GM12878 (cell line): ENCODE data around the gene FKBP4. TPM values are rescaled to one million over a fixed set of nuclear protein-coding genes. Genes with fewer than 3 reads are reported as not detected.

Experiments used
- ATF2 ChIP-seq: IDR thresholded peaks from 2 replicates; pipeline ENCODE4 v1.6.1; 2012; ENCODE audit warnings: low read length, inconsistent platforms
- ATF3 ChIP-seq: IDR thresholded peaks from 2 replicates; pipeline ENCODE4 v1.6.1; 2011; ENCODE audit warnings: low read depth, mild to moderate bottlenecking, low read length, moderate library complexity, borderline replicate concordance; ENCODE audit errors: extremely low read depth
- BRCA1 ChIP-seq: IDR thresholded peaks from 2 replicates; pipeline ENCODE4 v1.6.1; 2011; ENCODE audit warnings: low read depth, low read length, improper control_type of control experiment
- CBFB ChIP-seq: IDR thresholded peaks from 2 replicates; pipeline ENCODE4 v1.6.1; 2016; ENCODE audit warnings: antibody characterized with exemption, low read depth
- CREB1 ChIP-seq: IDR thresholded peaks from 2 replicates; pipeline ENCODE4 v1.6.1; 2012; ENCODE audit warnings: low read depth, mild to moderate bottlenecking, inconsistent platforms
- E2F4 ChIP-seq: IDR thresholded peaks from 2 replicates; pipeline ENCODE4 v1.6.1; 2012; ENCODE audit warnings: low read depth, low read length, improper control_type of control experiment
- EP300 ChIP-seq, 2 experiments: fragments of 150-350 bp in 1 of 2; IDR thresholded peaks; 2 replicates each; pipeline ENCODE4 v1.6.1; 2011 to 2012; ENCODE audit warnings: low read depth in 2 of 2, low read length in 2 of 2, borderline replicate concordance in 1 of 2, improper control_type of control experiment in 1 of 2, inconsistent platforms in 1 of 2; ENCODE audit not compliant: control insufficient read depth in 1 of 2
- ETV6 ChIP-seq, 2 experiments: fragments of 450-650 bp in 1 of 2; IDR thresholded peaks in 1 of 2; conservative IDR thresholded peaks in 1 of 2; 2 replicates each; pipeline ENCODE4 v1.6.1; 2014; ENCODE audit warnings: antibody characterized with exemption in 1 of 2, borderline replicate concordance in 1 of 2, low read depth in 1 of 2, mild to moderate bottlenecking in 1 of 2, moderate library complexity in 1 of 2
- FOXK2 ChIP-seq: fragments of 450-650 bp; IDR thresholded peaks from 2 replicates; pipeline ENCODE4 v1.6.1; 2017; ENCODE audit warnings: mild to moderate bottlenecking, moderate library complexity
- KLF5 ChIP-seq: fragments of 450-650 bp; IDR thresholded peaks from 2 replicates; pipeline ENCODE4 v1.6.1; 2014; ENCODE audit warnings: mild to moderate bottlenecking; ENCODE audit not compliant: partially characterized antibody
- MTA2 ChIP-seq: fragments of 450-650 bp; IDR thresholded peaks from 2 replicates; pipeline ENCODE4 v1.6.1; 2016; ENCODE audit warnings: low read depth, mild to moderate bottlenecking, moderate library complexity
- MTA3 ChIP-seq: IDR thresholded peaks from 2 replicates; pipeline ENCODE4 v1.6.1; 2012; ENCODE audit warnings: low read length, inconsistent platforms, borderline replicate concordance
- NKRF ChIP-seq: fragments of 450-650 bp; conservative IDR thresholded peaks from 2 replicates; pipeline ENCODE4 v1.6.1; 2017; ENCODE audit warnings: mild to moderate bottlenecking, moderate library complexity
- PAX8 ChIP-seq: fragments of 450-650 bp; IDR thresholded peaks from 2 replicates; pipeline ENCODE4 v1.6.1; 2017; ENCODE audit warnings: mild to moderate bottlenecking, moderate library complexity
- PRDM15 ChIP-seq: fragments of 450-650 bp; formaldehyde crosslinking; IDR thresholded peaks from 2 replicates; pipeline ENCODE4 v1.4.0; 2020; ENCODE audit warnings: mild to moderate bottlenecking, moderate library complexity
- SIN3A ChIP-seq: IDR thresholded peaks from 2 replicates; pipeline ENCODE4 v1.6.1; 2012; ENCODE audit warnings: low read depth, low read length, improper control_type of control experiment
- SIX5 ChIP-seq: IDR thresholded peaks from 2 replicates; pipeline ENCODE4 v1.6.1; 2011; ENCODE audit warnings: mild to moderate bottlenecking, low read depth, low read length, moderate library complexity; ENCODE audit not compliant: severe bottlenecking
- SPI1 ChIP-seq: IDR thresholded peaks from 2 replicates; pipeline ENCODE4 v1.6.1; 2011; ENCODE audit warnings: low read depth, mild to moderate bottlenecking, low read length, moderate library complexity, borderline replicate concordance; ENCODE audit not compliant: insufficient read depth
- TAF1 ChIP-seq: IDR thresholded peaks from 2 replicates; pipeline ENCODE4 v1.6.1; 2011; ENCODE audit warnings: mild to moderate bottlenecking, low read depth, low read length, borderline replicate concordance
- ZNF217 ChIP-seq: fragments of 450-650 bp; IDR thresholded peaks from 2 replicates; pipeline ENCODE4 v1.6.1; 2017; ENCODE audit warnings: antibody characterized with exemption, mild to moderate bottlenecking
- polyA plus RNA-seq, 11 experiments: library from polyadenylated mRNA; depleted of rRNA in 4 of 11; unstranded in 6 of 11; stranded (reverse) in 5 of 11; fragments of >200 nt; fragmentation: Nextera tagmentation in 4 of 11; fragmentation: Illumina TruSeq in 1 of 11; extraction: Ambion mirVana in 4 of 11; extraction: Trizol in 1 of 11; gene quantifications; 1 replicate in 1 of 11; 2 replicates in 10 of 11; pipeline versions ENCODE4 v1.2.1 to v1.2.3, GENCODE V29; 2011 to 2016; ENCODE audit warnings: inconsistent platforms in 2 of 11, missing spikeins in 2 of 11, low read depth in 1 of 11
- total RNA-seq, 4 experiments: library from RNA; depleted of rRNA in 3 of 4; stranded (reverse); fragments of >200 nt in 3 of 4; fragmentation: Illumina TruSeq in 1 of 4; extraction: Trizol in 1 of 4; gene quantifications; 2 replicates each; pipeline versions ENCODE4 v1.2.1 to v1.2.3, GENCODE V29; 2013 to 2021

The FKBP4 gene
- total and polyA plus RNA-seq, 10 of the 15 experiments (the other 5 are each of a cell fraction or from before 2014, with no cell fraction given), result 8.9 to 90.0 (median 45.4) TPM

GRCh38 chr12:2812290-2813213, 17.8 kb downstream of the FKBP4 start, which contains the start of gene ITFG2 (continued):
- TF ChIP-seq TAF1 (peak; percentile 91), NKRF (peak; percentile 91), ZNF217 (no peak), ATF2 (peak; percentile 73), ETV6 (conservative IDR thresholded peaks at IDR 0.05 in 1 of 2, IDR thresholded peaks at IDR 0.05 in 1 of 2; ENCODE audit: borderline replicate concordance in 1 of 2, low read depth in 1 of 2) (no peak), CREB1 (peak; percentile 90), E2F4 (peak; percentile 43; the same call in 1 of the 2 replicates), PRDM15 (no peak), KLF5 (peak; percentile 91), ATF3 (peak; percentile 85), MTA3 (no peak), MTA2 (no peak; the same call in none of the 2 replicates), CBFB (peak; percentile 94), BRCA1 (no peak), FOXK2 (peak; percentile 71), PAX8 (no peak), EP300 (IDR thresholded peaks at IDR 0.05; ENCODE audit: borderline replicate concordance in 1 of 2, control insufficient read depth in 1 of 2, low read depth in 2 of 2, low read length in 2 of 2) (0 out of 4 replicates have a peak, but pooled peaks of 1 of the 2 experiments have one; percentile 19), SIN3A (peak; percentile 91), SIX5 (no peak), SPI1 (peak; percentile 75)
